Vagina (tissue), 2 donors: ENCODE measurements around the gene FBH1. TPM values are rescaled to one million over a fixed set of nuclear protein-coding genes. Genes with fewer than 3 reads are reported as not detected.

ENCODE experiments used
- DNase-seq, 2 donors: peaks; one replicate each; pipeline ENCODE4 v3.0.0-alpha.2; 2017; ENCODE audit errors: extremely low spot score in 2 of 2
- H3K27ac ChIP-seq: fragments of 200-600 bp; sonication (generic); one replicate; pipeline ENCODE4 v1.5.1; 2019
- H3K27me3 ChIP-seq: fragments of 200-600 bp; sonication (generic); one replicate; pipeline ENCODE4 v1.5.1; 2019
- H3K36me3 ChIP-seq, 2 donors: fragments of 200-600 bp; sonication (generic); one replicate each; pipeline ENCODE4 v1.5.1; 2017 to 2019
- H3K4me1 ChIP-seq: fragments of 200-600 bp; sonication (generic); one replicate; pipeline ENCODE4 v1.5.1; 2019
- H3K4me3 ChIP-seq, 2 donors: fragments of 200-600 bp; sonication (generic); 1 replicate in 1 of 2; 2 replicates in 1 of 2; pipeline ENCODE4 v1.5.1; 2016 to 2019
- H3K9me3 ChIP-seq: fragments of 200-600 bp; sonication (generic); one replicate; pipeline ENCODE4 v1.5.1; 2019
- CTCF ChIP-seq, 3 experiments: fragments of 450-650 bp in 2 of 3; fragments of 200-600 bp in 1 of 3; sonication (generic) in 1 of 3; IDR thresholded peaks; one replicate each; pipeline ENCODE4 v1.5.1; 2017 to 2019; ENCODE audit warnings: antibody characterized with exemption in 3 of 3, mild to moderate bottlenecking in 2 of 3, moderate library complexity in 2 of 3
- POLR2A ChIP-seq, 2 donors: fragments of 450-650 bp; IDR thresholded peaks; one replicate each; pipeline ENCODE4 v1.6.1; 2017; ENCODE audit warnings: antibody characterized with exemption in 2 of 2, mild to moderate bottlenecking in 2 of 2, moderate library complexity in 2 of 2
- POLR2AphosphoS5 ChIP-seq, 2 donors: sonication (generic); formaldehyde crosslinking; IDR thresholded peaks; one replicate each; pipeline ENCODE4 v1.9.0; 2017; ENCODE audit warnings: antibody characterized with exemption in 2 of 2, mild to moderate bottlenecking in 2 of 2, low read depth in 1 of 2; ENCODE audit not compliant: insufficient read depth in 1 of 2
- intact Hi-C: fragments of 100-400 bp; cut with DNase I; formaldehyde crosslinking; loops from one replicate; pipeline ENCODE4 v1.15.1; 2023
- total RNA-seq: library from RNA; depleted of rRNA; stranded (reverse); fragments of >200 nt; gene quantifications from one replicate; pipeline ENCODE4 v1.2.3, GENCODE V29; 2016

The FBH1 gene
- total RNA-seq, 1 donor from 2014 or later: 108 TPM

- no peak for TF ChIP-seq POLR2A (IDR thresholded peaks at IDR 0.05)
- no peak for TF ChIP-seq CTCF (IDR thresholded peaks at IDR 0.05)
- TF ChIP-seq POLR2AphosphoS5 (IDR thresholded peaks at IDR 0.05; ENCODE audit: insufficient read depth in 1 of 2, low read depth in 1 of 2): no peak
- Histone ChIP-seq H3K9me3 (no peaks in the 10 kb centered on the region), H3K27ac (no peak overlapping the region), H3K27me3 (no peaks in the 10 kb centered on the region), H3K4me1 (peaks cover 14% of the 10 kb centered on the region), H3K36me3 (peaks cover 5 to 32% of the 10 kb centered on the region in 2 donors), H3K4me3 (no peak overlapping the region)
- intact Hi-C loops: no loop called here
- no peak for DNase-seq
These were observed 48.2 kb downstream of the FBH1 start for GRCh38 chr10:5938291-5938690.

GRCh38 chr10:5940807-5941218, 50.8 kb downstream of the FBH1 start:
- Histone ChIP-seq H3K4me1 (peaks cover 37% of the 10 kb centered on the region), H3K4me3 (no peak overlapping the region), H3K27ac (no peak overlapping the region), H3K36me3 (peaks cover 5 to 24% of the 10 kb centered on the region in 2 donors), H3K9me3 (no peaks in the 10 kb centered on the region), H3K27me3 (no peaks in the 10 kb centered on the region)
- intact Hi-C loops: no loop called here
- DNase-seq: no peak
- TF ChIP-seq CTCF (IDR thresholded peaks at IDR 0.05) (no peak), POLR2A (IDR thresholded peaks at IDR 0.05) (no peak)

GRCh38 chr10:5941579-5941978, 51.5 kb downstream of the FBH1 start:
- Histone ChIP-seq H3K36me3 (peaks cover 5 to 16% of the 10 kb centered on the region in 2 donors), H3K27ac (peak overlapping the region; percentile 83), H3K27me3 (no peaks in the 10 kb centered on the region), H3K4me1 (peaks cover 43% of the 10 kb centered on the region), H3K9me3 (no peaks in the 10 kb centered on the region), H3K4me3 (no peak overlapping the region)
- intact Hi-C loops: no loop called here
- TF ChIP-seq POLR2A (IDR thresholded peaks at IDR 0.05) (no peak), POLR2AphosphoS5 (IDR thresholded peaks at IDR 0.05; ENCODE audit: insufficient read depth in 1 of 2, low read depth in 1 of 2) (no peak), CTCF (IDR thresholded peaks at IDR 0.05) (no peak)
- no peak for DNase-seq

GRCh38 chr10:5942001-5942400, 52.0 kb downstream of the FBH1 start:
- H3K9me3 ChIP-seq: no peaks in the 10 kb centered on the region
- TF ChIP-seq POLR2A (IDR thresholded peaks at IDR 0.05) (no peak), POLR2AphosphoS5 (IDR thresholded peaks at IDR 0.05; ENCODE audit: insufficient read depth in 1 of 2, low read depth in 1 of 2) (no peak), CTCF (IDR thresholded peaks at IDR 0.05) (no peak)
- intact Hi-C loops: no loop called here
- peaks cover 5 to 12% of the 10 kb centered on the region in 2 donors for H3K36me3 ChIP-seq
- peak overlapping the region; percentile 83 for H3K27ac ChIP-seq
- peaks cover 47% of the 10 kb centered on the region for H3K4me1 ChIP-seq
- H3K27me3 ChIP-seq: no peaks in the 10 kb centered on the region
- DNase-seq: no peak
- no peak overlapping the region for H3K4me3 ChIP-seq

- TF ChIP-seq CTCF (IDR thresholded peaks at IDR 0.05): no peak
- no peak for TF ChIP-seq POLR2A (IDR thresholded peaks at IDR 0.05)
- peak in 1 of 2 donors; percentile 22 for TF ChIP-seq POLR2AphosphoS5 (IDR thresholded peaks at IDR 0.05; ENCODE audit: insufficient read depth in 1 of 2, low read depth in 1 of 2)
- no peaks in the 10 kb centered on the region for H3K9me3 ChIP-seq
- peak overlapping the region; percentile 83 for H3K27ac ChIP-seq
- H3K4me3 ChIP-seq: no peak overlapping the region
- peaks cover 49% of the 10 kb centered on the region for H3K4me1 ChIP-seq
- intact Hi-C loops: no loop called here
- H3K27me3 ChIP-seq: no peaks in the 10 kb centered on the region
- no peak for DNase-seq
- H3K36me3 ChIP-seq: peaks cover 5 to 7% of the 10 kb centered on the region in 2 donors
These were observed 52.4 kb downstream of the FBH1 start for GRCh38 chr10:5942474-5942873.
